NT2/D1 (cell line): ENCODE results near the gene CRYL1.

ENCODE experiments used
- DNase-seq: peaks from one replicate; pipeline ENCODE4 v3.0.0-alpha.2; 2011; ENCODE audit warnings: low read depth, low spot score
- H3K27me3 ChIP-seq: 2 replicates; pipeline ENCODE4 v1.6.0; 2011; ENCODE audit warnings: mild to moderate bottlenecking; ENCODE audit not compliant: insufficient read length, insufficient read depth
- H3K36me3 ChIP-seq: 2 replicates; pipeline ENCODE4 v1.6.1; 2011; ENCODE audit warnings: mild to moderate bottlenecking, low read length, mixed read lengths; ENCODE audit not compliant: insufficient read depth, insufficient read length
- H3K4me1 ChIP-seq: 2 replicates; pipeline ENCODE4 v1.5.1; 2011; ENCODE audit not compliant: insufficient read depth, insufficient read length
- H3K4me3 ChIP-seq: 2 replicates; pipeline ENCODE4 v1.5.1; 2011; ENCODE audit warnings: low read depth; ENCODE audit not compliant: insufficient read length
- H3K9ac ChIP-seq: 2 replicates; pipeline ENCODE4 v1.6.0; 2011; ENCODE audit warnings: low read depth; ENCODE audit not compliant: insufficient read length
- H3K9me3 ChIP-seq: 2 replicates; pipeline ENCODE4 v1.5.1; 2011; ENCODE audit warnings: mild to moderate bottlenecking, low read length; ENCODE audit not compliant: insufficient read depth
- SUZ12 ChIP-seq: IDR thresholded peaks from 2 replicates; pipeline ENCODE4 v1.6.1; 2011; ENCODE audit not compliant: insufficient read length, insufficient read depth; ENCODE audit errors: extremely low read depth
- YY1 ChIP-seq: IDR thresholded peaks from 2 replicates; pipeline ENCODE4 v1.6.1; 2011; ENCODE audit not compliant: insufficient read length, insufficient read depth
- ZNF274 ChIP-seq: IDR thresholded peaks from 2 replicates; pipeline ENCODE4 v1.6.1; 2011; ENCODE audit warnings: mild to moderate bottlenecking, low read depth, low read length

The CRYL1 gene

GRCh38 chr13:20358022-20358421, 167.6 kb downstream of the CRYL1 start:
- H3K27me3 ChIP-seq = no peaks in the 10 kb centered on the region
- no peak overlapping the region for H3K4me3 ChIP-seq
- no peaks in the 10 kb centered on the region for H3K36me3 ChIP-seq
- TF ChIP-seq SUZ12 (no peak), ZNF274 (no peak), YY1 (no peak)
- DNase-seq = no peak
- no peak overlapping the region for H3K9ac ChIP-seq
- no peaks in the 10 kb centered on the region for H3K4me1 ChIP-seq
- no peaks in the 10 kb centered on the region for H3K9me3 ChIP-seq

GRCh38 chr13:20356444-20356843, 169.2 kb downstream of the CRYL1 start:
- no peak for TF ChIP-seq SUZ12
- Histone ChIP-seq H3K4me3 (no peak overlapping the region), H3K36me3 (no peaks in the 10 kb centered on the region), H3K27me3 (no peaks in the 10 kb centered on the region), H3K4me1 (no peaks in the 10 kb centered on the region), H3K9me3 (no peaks in the 10 kb centered on the region), H3K9ac (no peak overlapping the region)
- no peak for DNase-seq

GRCh38 chr13:20354722-20355121, 170.9 kb downstream of the CRYL1 start:
- Histone ChIP-seq H3K4me3 (no peak overlapping the region), H3K9ac (no peak overlapping the region), H3K4me1 (no peaks in the 10 kb centered on the region), H3K36me3 (no peaks in the 10 kb centered on the region), H3K9me3 (no peaks in the 10 kb centered on the region), H3K27me3 (no peaks in the 10 kb centered on the region)
- DNase-seq = no peak
- TF ChIP-seq ZNF274 (no peak), YY1 (no peak), SUZ12 (no peak)

GRCh38 chr13:20353973-20354372, 171.7 kb downstream of the CRYL1 start:
- no peak for DNase-seq
- no peaks in the 10 kb centered on the region for H3K36me3 ChIP-seq
- H3K27me3 ChIP-seq = no peaks in the 10 kb centered on the region
- H3K4me1 ChIP-seq = no peaks in the 10 kb centered on the region
- TF ChIP-seq ZNF274 (no peak), YY1 (no peak), SUZ12 (no peak)
- H3K9ac ChIP-seq = no peak overlapping the region
- no peaks in the 10 kb centered on the region for H3K9me3 ChIP-seq
- no peak overlapping the region for H3K4me3 ChIP-seq
